CD4-positive, alpha-beta memory T cell (primary cell): ENCODE data around the gene AKAP14. TPM values are rescaled to one million over a fixed set of nuclear protein-coding genes. Genes with fewer than 3 reads are reported as not detected.

Experiments used
- CTCF ChIA-PET: fragments of 350-600 bp; sonication (Branson Sonifier 250); formaldehyde crosslinking; loops from one replicate; lab custom pipeline; 2021; ENCODE audit warnings: inconsistent platforms; ENCODE audit not compliant: partially characterized antibody; lab: Charles Lee
- POLR2A ChIA-PET: fragments of 350-600 bp; sonication (Branson Sonifier 250); formaldehyde crosslinking; loops from one replicate; lab custom pipeline; 2021; ENCODE audit not compliant: partially characterized antibody; lab: Charles Lee
- DNase-seq, 5 donors: peaks; one replicate each; pipeline versions ENCODE4 v3.0.0 to v3.0.0-alpha.2; 2020 to 2022; ENCODE audit warnings: mixed read lengths in 1 of 5
- H3K27ac ChIP-seq: one replicate; pipeline ENCODE4 v1.7.0; 2013; ENCODE audit warnings: low read depth, low read length
- H3K27me3 ChIP-seq: 2 replicates; pipeline ENCODE4 v1.7.0; 2013; ENCODE audit warnings: mild to moderate bottlenecking, low read length, moderate library complexity; ENCODE audit not compliant: insufficient read depth
- H3K36me3 ChIP-seq: 2 replicates; pipeline ENCODE4 v1.7.0; 2013; ENCODE audit warnings: mild to moderate bottlenecking, low read length, moderate library complexity; ENCODE audit not compliant: insufficient read depth
- H3K4me1 ChIP-seq: 2 replicates; pipeline ENCODE4 v1.7.0; 2013; ENCODE audit warnings: mild to moderate bottlenecking, low read length, moderate library complexity; ENCODE audit not compliant: insufficient read depth
- H3K4me3 ChIP-seq, 2 donors: one replicate each; pipeline ENCODE4 v1.7.0; 2013; ENCODE audit warnings: low read length in 2 of 2, mild to moderate bottlenecking in 1 of 2
- H3K9me3 ChIP-seq, 2 donors: one replicate each; pipeline ENCODE4 v1.7.0; 2013; ENCODE audit warnings: low read length in 2 of 2, control low read depth in 1 of 2; ENCODE audit not compliant: control insufficient read depth in 1 of 2
- H3K27ac Mint-ChIP-seq, 7 donors: one replicate each; pipeline ENCODE4 v1.8.0; 2020 to 2021; ENCODE audit warnings: mixed read lengths in 7 of 7, mild to moderate bottlenecking in 6 of 7, inconsistent platforms in 3 of 7, moderate library complexity in 3 of 7
- H3K27me3 Mint-ChIP-seq, 2 donors: one replicate each; pipeline ENCODE4 v1.8.0; 2020 to 2021; ENCODE audit warnings: mixed read lengths in 2 of 2
- H3K36me3 Mint-ChIP-seq, 2 donors: one replicate each; pipeline ENCODE4 v1.8.0; 2020 to 2021; ENCODE audit warnings: mixed read lengths in 2 of 2, inconsistent platforms in 1 of 2, mild to moderate bottlenecking in 1 of 2
- H3K4me1 Mint-ChIP-seq, 4 donors: one replicate each; pipeline ENCODE4 v1.8.0; 2020 to 2021; ENCODE audit warnings: mixed read lengths in 4 of 4, mild to moderate bottlenecking in 1 of 4
- H3K4me3 Mint-ChIP-seq, 8 donors: one replicate each; pipeline ENCODE4 v1.8.0; 2020 to 2021; ENCODE audit warnings: mixed read lengths in 8 of 8, mild to moderate bottlenecking in 7 of 8, moderate library complexity in 6 of 8, inconsistent platforms in 3 of 8
- H3K9me3 Mint-ChIP-seq, 8 donors: one replicate each; pipeline ENCODE4 v1.8.0; 2020 to 2021; ENCODE audit warnings: mixed read lengths in 8 of 8, mild to moderate bottlenecking in 5 of 8, inconsistent platforms in 3 of 8, moderate library complexity in 1 of 8
- intact Hi-C: fragments of 100-400 bp; cut with micrococcal nuclease; formaldehyde crosslinking; loops from one replicate; pipeline ENCODE4 v1.15.1; 2023
- polyA plus RNA-seq, 2 donors: library from polyadenylated mRNA; unstranded; fragments of 300-500 nt; fragmentation: Illumina TruSeq; gene quantifications; one replicate each; pipeline ENCODE4 v1.2.3, GENCODE V29; 2021
- total RNA-seq, 2 experiments: library from RNA; stranded (reverse); gene quantifications; one replicate each; pipeline ENCODE4 v1.2.3, GENCODE V29; 2021

The AKAP14 gene
- total RNA-seq (not detected), polyA plus RNA-seq (not detected)

GRCh38 chrX:119895843-119896326 lies at the start of gene AKAP14:
AKAP14 (plus strand) TSS chrX:119895893; CDS start chrX:119903224, 7,331 bp downstream.
- Mint-ChIP-seq H3K27me3 (peaks cover 0 to 1% of the 10 kb centered on the region in 2 donors), H3K4me3 (no peak within 1 kb of the TSS), H3K36me3 (no peaks in the 10 kb centered on the region), H3K27ac (no peak within 1 kb of the TSS), H3K9me3 (no peaks in the 10 kb centered on the region), H3K4me1 (peaks cover 0 to 2% (median under 1%) of the 10 kb centered on the region in 4 donors)
- POLR2A ChIA-PET: no interaction called here
- no peaks in the 10 kb centered on the region for H3K4me1 ChIP-seq
- no peak within 1 kb of the TSS for H3K4me3 ChIP-seq
- CTCF ChIA-PET: no interaction called here
- H3K9me3 ChIP-seq: no peaks in the 10 kb centered on the region
- no peaks in the 10 kb centered on the region for H3K36me3 ChIP-seq
- no peak for DNase-seq
- intact Hi-C loops: no loop called here
- no peaks in the 10 kb centered on the region for H3K27me3 ChIP-seq
- no peak within 1 kb of the TSS for H3K27ac ChIP-seq

GRCh38 chrX:119852382-119853353 lies 43.0 kb upstream of the AKAP14 start, which contains the start of gene UPF3B:
UPF3B (minus strand) TSS chrX:119852963; CDS start chrX:119852928, 35 bp downstream.
- peak; percentile 88 to 98 (median 94) for DNase-seq
- intact Hi-C loops: loop anchor here (1.0 to 5.0 kb wide), 4 partner anchors 19 to 278 kb away; partner anchors contain the start of genes NDUFA1, RNF113A, RPL39 and UBE2A
- H3K27me3 Mint-ChIP-seq: no peaks in the 10 kb centered on the region
- H3K4me1 ChIP-seq: peaks cover 10% of the 10 kb centered on the region
- H3K4me3 ChIP-seq: peak within 1 kb of the TSS; percentile 54 to 82
- H3K4me3 Mint-ChIP-seq: peak within 1 kb of the TSS; percentile 96 to 100 (median 99)
- CTCF ChIA-PET: no interaction called here
- H3K27ac Mint-ChIP-seq: peak within 1 kb of the TSS; percentile 92 to 100 (median 99)
- H3K27ac ChIP-seq: peak within 1 kb of the TSS; percentile 95
- no peaks in the 10 kb centered on the region for H3K27me3 ChIP-seq
- no peaks in the 10 kb centered on the region for H3K9me3 ChIP-seq
- H3K36me3 Mint-ChIP-seq: peaks cover 0 to 24% of the 10 kb centered on the region in 2 donors
- H3K4me1 Mint-ChIP-seq: peaks cover 10 to 17% (median 14%) of the 10 kb centered on the region in 4 donors
- POLR2A ChIA-PET: interaction anchor here (0.7 to 2.1 kb wide), 12 partner anchors 9 to 279 kb away, joined by 3 to 51 read pairs (median 4); partner anchors contain the start of genes NDUFA1, RNF113A, RPL39 and SOWAHD
- no peaks in the 10 kb centered on the region for H3K9me3 Mint-ChIP-seq
- no peaks in the 10 kb centered on the region for H3K36me3 ChIP-seq

GRCh38 chrX:119853444-119853843 lies 42.2 kb upstream of the AKAP14 start:
- H3K4me1 ChIP-seq: peaks cover 10% of the 10 kb centered on the region
- Mint-ChIP-seq H3K27ac (peak overlapping the region in 6 of 7 donors; percentile 92 to 100 (median 99)), H3K4me3 (peak overlapping the region; percentile 96 to 100 (median 99)), H3K9me3 (no peaks in the 10 kb centered on the region), H3K4me1 (peaks cover 10 to 17% (median 14%) of the 10 kb centered on the region in 4 donors), H3K36me3 (peaks cover 0 to 21% of the 10 kb centered on the region in 2 donors), H3K27me3 (no peaks in the 10 kb centered on the region)
- no peaks in the 10 kb centered on the region for H3K36me3 ChIP-seq
- H3K9me3 ChIP-seq: no peaks in the 10 kb centered on the region
- H3K4me3 ChIP-seq: no peak overlapping the region
- ChIA-PET POLR2A (interaction anchor here (0.7 to 2.1 kb wide), 11 partner anchors 13 to 279 kb away, joined by 3 to 51 read pairs (median 4); partner anchors contain the start of genes NDUFA1, RNF113A, RPL39 and SOWAHD), CTCF (no interaction called here)
- peak overlapping the region; percentile 95 for H3K27ac ChIP-seq
- no peaks in the 10 kb centered on the region for H3K27me3 ChIP-seq
- DNase-seq: no peak
- intact Hi-C loops: loop anchor here (1.0 to 5.0 kb wide), 4 partner anchors 18 to 279 kb away; partner anchors contain the start of genes NDUFA1, RNF113A, RPL39 and UBE2A

- no peaks in the 10 kb centered on the region for H3K27me3 Mint-ChIP-seq
- Histone ChIP-seq H3K27ac (peak overlapping the region; percentile 85), H3K4me3 (peak overlapping the region; percentile 26 to 89), H3K9me3 (no peaks in the 10 kb centered on the region), H3K36me3 (no peaks in the 10 kb centered on the region), H3K4me1 (peaks cover 15% of the 10 kb centered on the region), H3K27me3 (no peaks in the 10 kb centered on the region)
- peak; percentile 29 to 59 (median 42) for DNase-seq
- ChIA-PET CTCF (interaction anchor here (0.7 to 2.5 kb wide), 7 partner anchors 9 to 84 kb away, joined by 3 to 11 read pairs (median 3); partner anchors contain the start of gene RPL39), POLR2A (interaction anchor here (0.8 to 3.3 kb wide), 16 partner anchors 9 to 305 kb away, joined by 3 to 51 read pairs (median 6); partner anchors contain the start of genes NKAP, RPL39, SEPTIN6 and SOWAHD)
- intact Hi-C loops: loop anchor here (1.0 to 5.0 kb wide), 7 partner anchors 16 to 403 kb away; partner anchors contain the start of genes NKAP, NKRF, RPL39 and SLC25A5
- H3K27ac Mint-ChIP-seq: peak overlapping the region; percentile 98 to 100 (median 98)
- H3K9me3 Mint-ChIP-seq: peaks cover 0 to 2% (median 0%) of the 10 kb centered on the region in 8 donors
- H3K4me1 Mint-ChIP-seq: peaks cover 3 to 39% (median 16%) of the 10 kb centered on the region in 4 donors
- peaks cover 2 to 24% of the 10 kb centered on the region in 2 donors for H3K36me3 Mint-ChIP-seq
- peak overlapping the region; percentile 93 to 100 (median 96) for H3K4me3 Mint-ChIP-seq
These were observed 25.0 kb upstream of the AKAP14 start for GRCh38 chrX:119870626-119871131.

GRCh38 chrX:119871245-119871598 lies 24.5 kb upstream of the AKAP14 start:
- Histone ChIP-seq H3K9me3 (no peaks in the 10 kb centered on the region), H3K4me1 (peaks cover 15% of the 10 kb centered on the region), H3K4me3 (peak overlapping the region; percentile 26 to 89), H3K27me3 (no peaks in the 10 kb centered on the region), H3K27ac (peak overlapping the region; percentile 85), H3K36me3 (no peaks in the 10 kb centered on the region)
- DNase-seq: peak in 1 of 5 donors; percentile 75
- CTCF ChIA-PET: interaction anchor here (1.8 to 2.5 kb wide), 4 partner anchors 8 to 80 kb away, joined by 3 to 11 read pairs (median 8); partner anchors contain the start of gene RPL39
- Mint-ChIP-seq H3K27me3 (no peaks in the 10 kb centered on the region), H3K4me1 (peaks cover 3 to 39% (median 17%) of the 10 kb centered on the region in 4 donors), H3K27ac (peak overlapping the region; percentile 98 to 100 (median 98)), H3K36me3 (peaks cover 2 to 27% of the 10 kb centered on the region in 2 donors), H3K9me3 (peaks cover 0 to 2% (median 0%) of the 10 kb centered on the region in 8 donors), H3K4me3 (peak overlapping the region; percentile 93 to 100 (median 96))
- POLR2A ChIA-PET: interaction anchor here (0.9 to 3.3 kb wide), 14 partner anchors 9 to 388 kb away, joined by 3 to 51 read pairs (median 6); partner anchors contain the start of genes NKAP, RPL39, SEPTIN6 and SOWAHD
- intact Hi-C loops: loop anchor here (1.0 to 5.0 kb wide), 7 partner anchors 16 to 404 kb away; partner anchors contain the start of genes NKAP, NKRF, RPL39 and SLC25A5
